GM19452 (cell line): ENCODE results near the gene KAZALD1.
"Not testable (repeated sequence)": the region's sequence is repeated elsewhere in the genome, so short reads cannot be mapped to it uniquely, and the experiment has no call there.

Experiments
- ATAC-seq: cut with Tn5 transposase; IDR thresholded peaks from one replicate; pipeline ENCODE4 v1.9.1; 2021; ENCODE audit not compliant: unreplicated experiment

KAZALD1 gene

DNA sequence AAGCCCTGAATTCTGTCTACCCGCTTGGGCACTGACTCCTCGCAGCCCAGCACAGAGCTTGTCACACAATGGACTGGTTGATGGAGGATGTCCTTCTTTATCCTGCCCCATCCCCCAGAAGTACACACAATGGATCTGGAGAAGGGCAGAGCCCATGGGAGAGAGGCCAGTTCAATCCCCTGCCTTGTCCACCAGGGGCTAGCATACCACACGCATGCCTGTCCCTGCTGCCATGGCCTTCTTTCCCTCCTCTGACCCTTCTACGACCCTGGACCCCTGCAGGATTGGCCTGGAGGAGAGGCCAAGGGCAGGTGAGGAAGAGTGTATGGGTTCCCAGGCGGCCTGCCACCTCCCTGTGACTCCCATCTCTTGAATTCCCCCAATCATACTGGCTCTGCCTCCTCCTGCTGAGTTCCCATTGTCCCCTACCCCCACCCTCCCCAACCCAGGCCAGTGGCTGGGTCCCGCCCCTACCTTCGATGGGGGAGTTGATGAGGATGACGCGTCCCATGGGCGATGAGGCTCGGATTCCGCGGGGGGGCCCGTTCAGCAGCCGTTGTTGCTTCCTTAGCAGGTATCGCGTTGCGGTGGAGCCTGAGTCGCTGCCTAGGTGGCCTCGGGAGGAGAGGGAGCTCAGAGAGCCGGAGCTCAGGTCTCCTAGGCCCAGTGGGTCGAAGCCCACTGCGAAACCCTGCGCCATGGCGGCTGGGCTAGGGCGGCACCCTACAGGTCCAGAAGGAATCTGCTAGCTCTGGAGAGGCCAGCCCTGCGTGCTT, 32.1 kb upstream of the KAZALD1 start:
- no peak for ATAC-seq

DNA sequence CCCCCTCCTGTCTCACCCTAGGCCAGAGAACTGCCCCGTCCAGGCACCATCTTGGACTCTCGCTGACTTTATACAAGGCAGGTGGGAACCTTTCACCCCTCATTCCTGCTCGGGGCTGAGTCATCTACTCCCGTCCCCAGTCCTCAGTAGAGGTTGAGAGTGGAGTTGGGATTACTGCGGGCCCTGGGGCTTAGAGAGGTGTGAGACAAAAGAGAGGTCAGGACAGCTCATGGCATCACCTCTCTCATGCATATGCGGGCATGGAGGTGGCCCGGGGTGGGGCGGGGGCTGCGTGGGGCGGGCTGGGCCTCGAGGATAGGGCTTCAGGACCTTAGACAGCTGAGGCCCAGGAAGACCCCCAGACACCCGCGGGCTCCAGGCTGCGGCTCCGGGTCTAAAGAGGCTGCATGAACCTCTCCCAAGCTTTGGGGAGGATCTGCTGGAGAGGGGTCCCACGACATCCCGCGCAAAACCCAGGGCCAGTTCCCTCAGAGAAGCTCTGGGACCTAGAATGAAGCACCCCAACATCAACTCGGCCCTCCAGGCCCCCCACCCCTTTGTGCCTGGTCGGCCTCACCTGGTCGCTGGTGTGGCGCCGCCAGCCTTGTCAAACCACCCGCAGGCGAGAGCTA, 31.2 kb upstream of the KAZALD1 start:
- ATAC-seq, result no peak

DNA sequence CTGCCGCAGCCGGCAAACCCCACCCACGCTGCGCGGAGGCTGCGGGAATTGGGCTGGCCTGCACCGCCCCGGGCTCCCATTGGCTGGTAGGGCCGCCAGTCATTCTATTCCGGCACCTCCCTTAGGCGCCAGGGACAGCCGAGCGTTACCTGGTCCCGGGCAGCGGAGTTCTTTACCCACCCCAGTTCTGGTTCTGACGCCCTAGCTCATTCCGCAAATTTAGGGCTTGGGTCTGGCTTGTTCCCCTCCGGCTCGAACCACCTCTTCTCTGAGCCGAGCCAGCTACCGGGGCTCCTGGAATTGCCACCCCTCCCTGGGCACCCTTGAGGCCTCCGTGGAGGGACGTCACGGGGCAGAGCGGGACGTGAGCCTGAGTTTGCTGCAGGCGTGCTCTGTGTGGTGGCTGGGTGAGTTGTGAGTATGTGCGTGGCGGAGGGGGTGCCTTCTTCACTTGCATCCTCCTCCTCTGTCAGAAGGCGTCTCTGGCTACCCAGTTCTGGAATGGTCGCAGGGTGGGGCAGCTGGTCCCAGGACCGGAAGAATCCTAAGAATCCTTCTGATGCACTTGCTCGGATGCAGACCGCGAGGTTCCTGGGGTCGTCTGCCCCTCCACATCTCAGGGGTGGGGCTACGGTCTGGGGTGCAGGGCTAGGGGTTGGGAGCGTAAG, 30.5 kb upstream of the KAZALD1 start, which contains the start of the genes PDZD7 and SFXN3:
Gene PDZD7 (minus strand): TSS at position 2 of the 668 bp plus-strand sequence. CDS start 910 bp downstream, outside the sequence.
Gene SFXN3 (plus strand): TSS at position 107 of the 668 bp plus-strand sequence. CDS start 3,461 bp downstream, outside the sequence.
- peak; percentile 91 for ATAC-seq

DNA sequence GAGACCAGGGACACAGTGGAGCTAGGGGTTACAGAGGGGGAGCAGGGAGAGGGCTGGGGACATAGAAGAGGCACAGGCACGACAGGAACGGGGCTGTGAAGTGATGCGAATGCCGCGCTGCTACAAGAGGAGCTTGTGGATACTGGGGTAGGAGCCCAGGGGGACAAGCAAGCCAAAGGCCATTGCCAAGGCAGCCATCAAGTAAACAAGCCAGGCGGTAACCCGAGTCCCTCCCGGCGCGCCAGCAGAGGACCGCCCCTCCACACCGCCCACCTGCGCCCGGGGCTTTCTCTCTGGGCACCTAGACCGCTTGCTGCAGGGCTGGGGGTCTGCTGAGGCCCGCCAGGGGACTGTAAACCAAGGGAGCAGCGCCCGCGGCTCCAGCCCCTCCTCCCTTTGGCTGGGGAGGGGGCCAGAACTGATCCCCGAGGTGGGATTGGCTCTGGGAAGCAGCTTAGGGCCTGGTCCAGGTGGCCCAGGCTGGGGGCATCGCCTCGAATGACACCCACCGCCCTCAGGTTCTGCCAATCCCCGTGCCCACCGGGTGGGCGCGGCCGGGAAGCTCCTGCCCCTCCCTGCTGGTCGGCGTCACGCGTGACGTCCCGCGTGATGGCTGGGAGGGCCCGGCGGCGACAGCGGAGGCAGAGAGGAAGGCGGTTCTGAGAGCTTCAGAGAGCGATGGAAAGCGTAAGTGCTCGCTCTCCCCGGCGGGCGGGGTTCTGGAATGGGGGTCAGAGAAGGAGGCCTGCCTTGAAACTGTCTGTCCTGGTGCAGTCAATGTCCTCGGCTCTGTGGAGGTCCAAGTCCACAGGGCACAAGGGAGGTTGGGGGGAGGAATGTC, 29.8 kb upstream of the KAZALD1 start:
- ATAC-seq, result no peak

DNA sequence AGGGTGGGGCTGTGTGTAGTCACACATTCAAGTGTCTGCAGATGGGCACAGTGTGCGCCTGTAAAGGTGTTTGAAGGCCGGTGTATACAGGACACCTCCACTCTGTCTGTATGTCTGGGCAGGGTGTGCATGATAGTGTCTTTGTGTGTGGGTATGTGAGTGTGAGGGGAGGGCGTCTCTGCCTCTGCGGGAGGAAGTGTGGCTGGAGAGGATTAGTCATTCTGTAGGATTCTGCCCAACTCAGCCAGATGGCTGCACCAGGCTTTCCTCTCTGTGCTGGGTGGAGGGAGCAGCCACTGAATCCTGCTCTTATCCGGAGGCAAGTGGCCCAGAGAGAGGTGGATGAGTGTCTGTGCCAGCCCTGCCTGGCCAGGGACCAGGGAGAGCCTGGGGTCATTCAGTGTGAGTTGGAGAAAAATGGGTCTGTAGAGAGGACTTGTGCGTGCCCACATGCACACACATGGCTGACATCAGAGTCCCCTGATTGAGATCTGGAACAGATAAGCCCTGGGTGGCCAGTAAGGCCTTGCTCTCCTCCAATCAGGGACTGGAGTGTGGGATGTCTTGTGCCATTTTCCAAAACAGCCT, 29.1 kb upstream of the KAZALD1 start:
- no peak for ATAC-seq

DNA sequence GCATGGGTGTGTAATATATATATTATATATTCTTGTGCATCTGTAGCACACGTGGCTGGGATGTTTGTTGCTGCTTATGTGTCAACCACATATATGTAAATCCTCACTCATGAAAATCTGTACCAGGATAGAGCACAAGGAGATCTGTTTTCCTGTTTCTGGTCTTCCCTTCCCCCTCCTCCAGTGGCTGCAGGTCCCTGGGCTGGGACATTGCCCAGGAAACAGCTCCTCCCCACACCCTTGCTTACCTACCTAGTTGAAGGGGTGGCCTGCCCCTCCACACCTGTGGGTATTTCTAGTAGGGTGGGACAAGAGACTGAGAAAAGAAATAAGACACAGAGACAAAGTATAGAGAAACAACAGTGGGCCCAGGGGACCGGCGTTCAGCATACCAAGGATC, 28.5 kb upstream of the KAZALD1 start:
- no peak for ATAC-seq

DNA sequence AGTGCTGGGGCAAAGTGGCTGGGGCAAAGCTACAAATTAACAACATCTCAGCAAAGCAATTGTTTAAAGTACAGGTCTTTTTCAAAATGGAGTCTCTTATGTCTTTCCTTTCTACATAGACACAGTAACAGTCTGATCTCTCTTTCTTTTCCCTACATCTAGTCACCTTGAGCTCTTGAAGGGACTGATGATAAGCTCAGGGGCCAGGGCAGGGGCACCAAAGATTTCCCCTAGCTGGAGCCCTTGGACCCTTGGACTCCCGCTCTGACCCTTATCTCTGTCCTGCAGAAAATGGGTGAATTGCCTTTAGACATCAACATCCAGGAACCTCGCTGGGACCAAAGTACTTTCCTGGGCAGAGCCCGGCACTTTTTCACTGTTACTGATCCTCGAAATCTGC, 27.4 kb upstream of the KAZALD1 start:
- not testable (repeated sequence) for ATAC-seq

DNA sequence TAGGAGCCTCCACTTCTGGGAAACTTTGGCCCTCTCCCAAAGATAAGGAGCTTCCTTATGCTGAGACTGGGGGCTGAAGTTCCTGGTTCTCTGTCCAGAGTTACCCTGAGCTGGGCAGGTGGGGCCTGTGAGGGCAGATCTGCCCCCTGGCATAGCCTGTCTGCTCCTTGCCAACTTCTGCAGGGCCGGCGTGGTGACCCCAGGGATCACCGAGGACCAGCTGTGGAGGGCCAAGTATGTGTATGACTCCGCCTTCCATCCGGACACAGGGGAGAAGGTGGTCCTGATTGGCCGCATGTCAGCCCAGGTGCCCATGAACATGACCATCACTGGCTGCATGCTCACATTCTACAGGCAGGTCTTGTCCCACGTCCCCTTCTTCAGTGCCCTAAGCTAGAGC, 26.5 kb upstream of the KAZALD1 start:
- ATAC-seq, result no peak

DNA sequence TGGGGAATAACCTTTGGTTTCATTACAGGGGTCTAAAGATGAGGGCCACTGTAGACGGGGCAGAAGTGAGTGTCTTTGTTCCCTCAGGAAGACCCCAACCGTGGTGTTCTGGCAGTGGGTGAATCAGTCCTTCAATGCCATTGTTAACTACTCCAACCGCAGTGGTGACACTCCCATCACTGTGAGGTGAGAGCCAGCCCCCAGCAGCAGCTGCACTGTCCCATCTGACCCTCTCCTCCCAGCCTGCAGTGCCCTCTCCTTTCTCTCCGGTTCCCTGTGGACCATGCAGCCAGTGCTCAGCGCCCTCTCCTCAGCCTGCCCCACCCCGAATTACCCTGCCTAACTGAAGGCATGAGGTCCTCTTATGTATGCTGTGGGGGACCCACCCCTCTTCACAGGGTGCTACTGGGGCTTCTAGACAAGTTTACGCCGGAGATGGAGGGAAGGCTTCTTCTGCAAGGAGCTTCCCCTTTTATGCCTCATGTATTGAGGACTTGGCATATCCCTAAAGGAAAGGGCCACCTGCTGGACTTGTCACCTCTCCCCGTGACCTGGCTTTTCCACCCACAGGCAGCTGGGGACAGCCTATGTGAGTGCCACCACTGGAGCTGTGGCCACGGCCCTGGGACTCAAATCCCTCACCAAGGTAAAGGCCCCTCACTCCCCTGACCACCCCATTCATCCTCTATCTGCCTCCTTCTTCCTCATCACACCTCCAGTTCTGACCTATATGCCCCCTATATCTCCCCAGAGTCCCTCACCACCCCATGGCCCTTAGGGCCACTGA, 25.7 kb upstream of the KAZALD1 start:
- no peak for ATAC-seq

DNA sequence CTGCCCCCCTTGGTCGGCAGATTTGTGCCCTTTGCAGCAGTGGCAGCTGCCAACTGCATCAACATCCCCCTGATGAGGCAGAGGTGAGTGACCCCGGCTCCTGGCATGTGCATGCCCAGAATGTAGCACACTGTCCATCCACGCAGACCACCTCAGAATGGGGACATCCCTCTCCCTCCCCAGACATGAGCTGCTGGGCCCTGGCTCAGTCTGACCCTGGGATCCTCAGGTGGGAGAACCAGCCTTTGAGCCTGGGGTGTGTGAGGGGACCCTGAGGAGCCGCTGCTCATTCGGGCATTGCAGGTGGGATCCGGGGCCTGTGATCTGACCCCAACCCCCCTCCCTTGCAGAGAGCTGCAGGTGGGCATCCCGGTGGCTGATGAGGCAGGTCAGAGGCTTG, 25.1 kb upstream of the KAZALD1 start:
- no peak for ATAC-seq

DNA sequence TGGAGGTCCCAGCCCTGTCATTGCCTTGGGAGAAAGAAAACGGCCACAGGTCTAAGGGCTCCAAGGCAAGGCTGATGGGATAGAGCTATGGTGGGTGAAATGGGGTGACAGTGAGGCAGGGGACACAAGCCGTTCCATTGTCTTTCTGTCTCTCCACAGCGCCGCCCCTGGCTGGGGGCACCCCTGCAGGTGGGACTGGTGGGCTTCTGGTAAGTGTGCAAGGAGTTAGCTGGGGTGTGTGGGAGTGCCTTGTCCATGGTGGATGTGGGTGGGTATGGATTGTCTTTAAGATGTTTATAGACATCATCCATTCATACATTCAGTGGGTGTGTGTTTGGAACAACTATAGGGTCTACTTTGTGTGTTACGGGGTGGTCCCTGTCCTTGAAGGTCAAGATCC, 23.3 kb upstream of the KAZALD1 start:
- no peak for ATAC-seq

DNA sequence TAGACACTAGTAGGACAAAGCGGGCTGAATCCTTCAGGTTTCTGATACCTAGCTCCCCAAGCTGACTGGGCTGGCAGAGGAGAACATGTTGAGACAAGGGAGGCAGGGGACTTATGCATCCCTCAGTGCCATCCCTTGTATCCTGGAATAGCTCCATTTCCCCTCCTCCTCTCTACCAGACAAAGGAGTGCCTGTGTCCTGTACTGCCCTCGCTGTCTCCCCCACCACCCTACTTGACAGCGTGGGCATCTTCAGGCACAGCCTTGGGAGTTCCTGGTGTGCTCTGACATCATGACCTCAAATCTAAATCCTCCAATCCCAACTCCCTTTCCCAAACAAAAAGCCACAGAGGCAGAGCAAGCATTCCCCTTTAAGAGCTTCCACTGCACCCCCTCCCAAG, 21.7 kb upstream of the KAZALD1 start:
- no peak for ATAC-seq

DNA sequence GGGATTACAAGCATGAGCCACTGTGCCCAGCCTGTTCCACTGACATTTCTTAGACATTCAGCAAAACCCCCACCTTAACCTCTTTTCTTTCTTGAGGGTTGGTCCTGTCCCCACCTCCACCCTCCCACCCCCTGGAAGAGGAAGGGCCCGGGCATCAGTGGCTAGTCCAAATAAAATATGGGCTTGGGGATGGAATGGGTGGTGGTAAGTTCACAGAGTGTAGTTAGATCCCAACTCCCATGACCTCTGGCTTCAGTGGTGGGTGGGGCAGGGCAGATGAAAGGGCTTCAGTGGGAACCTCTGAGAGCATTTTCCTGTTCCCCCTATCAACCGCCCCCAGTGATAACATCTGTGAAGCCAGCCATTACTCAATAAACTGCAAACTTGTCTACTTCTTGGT, 20.9 kb upstream of the KAZALD1 start:
- ATAC-seq, result no peak

DNA sequence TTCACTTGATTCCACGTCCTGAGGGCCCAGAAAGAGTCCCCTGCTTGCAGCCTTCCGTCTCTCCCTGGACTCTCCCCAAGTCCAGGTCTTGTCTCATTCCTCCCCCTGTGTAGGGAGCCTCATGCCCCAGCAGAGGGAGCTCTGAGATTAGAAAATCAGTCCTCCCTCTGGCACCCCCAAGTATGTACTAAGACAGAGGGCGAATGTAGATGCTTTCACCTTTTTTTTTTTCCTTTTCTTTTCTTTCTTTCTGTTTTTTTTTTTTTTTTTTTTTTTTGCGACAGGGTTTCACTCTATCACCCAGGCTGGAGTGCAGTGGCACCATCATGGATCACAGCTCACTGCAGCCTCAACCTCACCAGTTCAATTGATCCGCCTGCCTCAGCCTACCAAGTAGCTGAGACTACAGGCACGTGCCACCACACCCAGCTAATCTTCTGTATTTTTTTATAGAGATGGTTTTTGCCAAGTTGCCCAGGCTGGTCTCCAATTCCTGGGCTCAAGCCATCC, 20.5 kb upstream of the KAZALD1 start:
- ATAC-seq, result peak; percentile 63

DNA sequence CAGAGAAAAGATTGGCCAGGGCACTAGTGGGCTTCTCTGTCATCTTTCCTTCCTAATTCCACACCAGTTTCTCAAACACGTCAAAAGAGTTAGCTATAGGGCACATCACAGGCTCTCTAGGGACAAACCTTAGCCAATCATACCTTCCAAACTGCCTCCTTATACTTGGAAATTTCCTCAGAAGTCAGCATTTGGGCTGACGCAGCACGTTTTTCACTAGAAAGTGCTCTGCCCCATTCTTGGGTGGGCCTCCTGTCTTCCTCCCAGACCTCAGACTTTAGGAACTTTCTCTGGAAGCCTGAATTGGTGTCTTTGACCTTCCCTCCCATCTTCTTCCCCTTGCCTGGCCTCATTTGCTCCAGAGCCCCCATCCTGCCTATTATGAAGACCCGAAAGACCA, 19.7 kb upstream of the KAZALD1 start:
- no peak for ATAC-seq

DNA sequence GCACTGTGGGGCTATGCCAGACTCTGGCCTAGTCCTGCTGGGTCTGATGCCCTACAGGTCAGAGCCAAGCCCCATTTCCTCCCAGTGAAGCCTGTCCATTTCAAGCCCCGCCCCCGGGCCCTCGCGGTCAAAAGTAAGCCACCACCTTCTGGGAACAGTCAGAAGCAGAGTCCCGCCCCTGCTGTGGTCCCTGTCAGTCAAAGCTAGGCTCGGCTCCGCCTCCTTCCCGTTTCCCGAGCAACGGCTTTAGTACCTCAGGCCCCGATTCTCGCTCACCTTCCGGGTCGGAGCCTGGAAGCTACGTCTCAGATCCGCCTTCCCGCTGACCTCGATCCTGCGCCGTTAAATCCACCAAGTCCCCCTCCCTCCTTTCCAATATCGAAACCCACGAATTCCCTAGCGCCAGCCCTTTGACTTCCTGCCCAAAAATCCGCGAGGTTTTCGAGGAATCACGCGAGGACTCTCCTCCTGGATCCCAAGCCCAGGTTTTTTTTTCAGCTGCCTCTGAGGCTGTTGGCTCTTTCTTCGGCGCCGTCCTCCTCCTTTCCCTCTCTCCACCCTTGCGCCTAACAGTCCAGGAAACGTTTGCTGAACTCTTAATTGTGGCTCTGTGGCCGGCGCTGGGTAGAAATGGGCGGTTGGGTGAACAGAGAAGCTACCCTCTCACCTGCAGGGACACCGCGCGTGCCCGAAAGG, 19.0 kb upstream of the KAZALD1 start:
- ATAC-seq, result peak; percentile 91

DNA sequence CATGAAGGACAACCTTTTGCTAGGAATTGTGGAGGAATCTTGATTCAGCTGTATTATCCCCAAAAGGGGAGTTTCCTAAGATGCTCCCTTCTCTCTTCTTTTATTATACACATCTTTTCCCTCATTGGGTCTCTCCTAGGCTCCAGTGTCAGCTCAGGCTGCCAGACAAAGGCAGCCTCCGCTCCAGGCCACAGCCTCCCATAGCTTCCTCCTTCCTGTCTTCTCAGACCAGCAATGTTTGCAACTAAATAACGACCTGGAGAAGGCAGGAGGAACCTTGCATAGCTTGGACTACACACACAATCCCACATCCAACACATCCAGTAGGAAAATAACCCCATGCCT, 18.5 kb upstream of the KAZALD1 start:
- ATAC-seq, result no peak

DNA sequence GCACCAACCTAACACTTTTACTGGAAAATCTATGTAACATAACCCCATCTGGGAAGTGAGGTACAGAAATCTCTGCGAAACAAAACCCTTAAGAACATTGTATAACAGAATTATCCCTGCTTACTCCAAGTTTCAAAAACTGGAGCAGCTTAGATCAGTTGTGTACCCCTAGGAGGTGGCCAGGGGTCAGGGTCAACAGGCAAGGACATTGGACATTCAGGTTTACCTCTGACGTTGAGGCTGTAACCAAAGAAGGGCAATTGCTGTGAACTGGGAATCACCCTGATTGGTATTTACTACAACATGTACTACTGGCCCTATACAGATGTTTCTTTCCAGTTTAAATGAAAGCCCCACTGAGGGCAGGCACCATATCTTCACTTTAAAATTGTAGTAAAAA, 17.7 kb upstream of the KAZALD1 start:
- no peak for ATAC-seq
